Measurements from ENCODE around the gene MT1M. TPM values are rescaled to one million over a fixed set of nuclear protein-coding genes. Genes with fewer than 3 reads are reported as not detected.

Gene MT1M
- total and polyA plus RNA-seq, 2 experiments from 2014 or later, result 1.1 to 4.7 TPM

DNA sequence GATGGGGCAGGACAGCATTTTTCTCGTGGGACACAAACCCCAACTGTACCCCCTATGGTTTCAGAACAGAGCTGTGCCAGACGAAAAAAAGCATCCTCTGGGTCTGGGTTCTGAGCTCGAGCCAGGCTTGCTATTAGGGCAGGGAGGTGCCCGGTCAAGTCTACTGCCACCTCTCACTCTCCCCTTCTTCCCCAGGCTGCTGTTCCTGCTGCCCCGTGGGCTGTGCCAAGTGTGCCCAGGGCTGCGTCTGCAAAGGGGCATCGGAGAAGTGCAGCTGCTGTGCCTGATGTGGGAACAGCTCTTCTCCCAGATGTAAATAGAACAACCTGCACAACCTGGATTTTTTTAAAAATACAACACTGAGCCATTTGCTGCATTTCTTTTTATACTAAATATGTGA is 5.8 kb upstream of the MT1M start (continued):
- TF ChIP-seq, protein P1, sequence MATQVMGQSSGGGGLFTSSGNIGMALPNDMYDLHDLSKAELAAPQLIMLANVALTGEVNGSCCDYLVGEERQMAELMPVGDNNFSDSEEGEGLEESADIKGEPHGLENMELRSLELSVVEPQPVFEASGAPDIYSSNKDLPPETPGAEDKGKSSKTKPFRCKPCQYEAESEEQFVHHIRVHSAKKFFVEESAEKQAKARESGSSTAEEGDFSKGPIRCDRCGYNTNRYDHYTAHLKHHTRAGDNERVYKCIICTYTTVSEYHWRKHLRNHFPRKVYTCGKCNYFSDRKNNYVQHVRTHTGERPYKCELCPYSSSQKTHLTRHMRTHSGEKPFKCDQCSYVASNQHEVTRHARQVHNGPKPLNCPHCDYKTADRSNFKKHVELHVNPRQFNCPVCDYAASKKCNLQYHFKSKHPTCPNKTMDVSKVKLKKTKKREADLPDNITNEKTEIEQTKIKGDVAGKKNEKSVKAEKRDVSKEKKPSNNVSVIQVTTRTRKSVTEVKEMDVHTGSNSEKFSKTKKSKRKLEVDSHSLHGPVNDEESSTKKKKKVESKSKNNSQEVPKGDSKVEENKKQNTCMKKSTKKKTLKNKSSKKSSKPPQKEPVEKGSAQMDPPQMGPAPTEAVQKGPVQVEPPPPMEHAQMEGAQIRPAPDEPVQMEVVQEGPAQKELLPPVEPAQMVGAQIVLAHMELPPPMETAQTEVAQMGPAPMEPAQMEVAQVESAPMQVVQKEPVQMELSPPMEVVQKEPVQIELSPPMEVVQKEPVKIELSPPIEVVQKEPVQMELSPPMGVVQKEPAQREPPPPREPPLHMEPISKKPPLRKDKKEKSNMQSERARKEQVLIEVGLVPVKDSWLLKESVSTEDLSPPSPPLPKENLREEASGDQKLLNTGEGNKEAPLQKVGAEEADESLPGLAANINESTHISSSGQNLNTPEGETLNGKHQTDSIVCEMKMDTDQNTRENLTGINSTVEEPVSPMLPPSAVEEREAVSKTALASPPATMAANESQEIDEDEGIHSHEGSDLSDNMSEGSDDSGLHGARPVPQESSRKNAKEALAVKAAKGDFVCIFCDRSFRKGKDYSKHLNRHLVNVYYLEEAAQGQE (IDR thresholded peaks at IDR 0.05; ENCODE audit: unreplicated experiment), result no peak
- TF ChIP-seq EZH2 (IDR thresholded peaks at IDR 0.05; ENCODE audit: low read depth, unreplicated experiment), result no peak
- no peak for TF ChIP-seq EZH2phosphoT487 (IDR thresholded peaks at IDR 0.05; ENCODE audit: unreplicated experiment)
- TF ChIP-seq, protein P2, sequence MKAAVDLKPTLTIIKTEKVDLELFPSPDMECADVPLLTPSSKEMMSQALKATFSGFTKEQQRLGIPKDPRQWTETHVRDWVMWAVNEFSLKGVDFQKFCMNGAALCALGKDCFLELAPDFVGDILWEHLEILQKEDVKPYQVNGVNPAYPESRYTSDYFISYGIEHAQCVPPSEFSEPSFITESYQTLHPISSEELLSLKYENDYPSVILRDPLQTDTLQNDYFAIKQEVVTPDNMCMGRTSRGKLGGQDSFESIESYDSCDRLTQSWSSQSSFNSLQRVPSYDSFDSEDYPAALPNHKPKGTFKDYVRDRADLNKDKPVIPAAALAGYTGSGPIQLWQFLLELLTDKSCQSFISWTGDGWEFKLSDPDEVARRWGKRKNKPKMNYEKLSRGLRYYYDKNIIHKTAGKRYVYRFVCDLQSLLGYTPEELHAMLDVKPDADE (IDR thresholded peaks at IDR 0.05), result no peak
- no peak for TF ChIP-seq NANOG (IDR thresholded peaks at IDR 0.05; ENCODE audit: borderline replicate concordance)
- TF ChIP-seq ZNF331 (CRISPR knock-in tag; IDR thresholded peaks at IDR 0.05; ENCODE audit: low read depth), result no peak
- TF ChIP-seq, protein P3, sequence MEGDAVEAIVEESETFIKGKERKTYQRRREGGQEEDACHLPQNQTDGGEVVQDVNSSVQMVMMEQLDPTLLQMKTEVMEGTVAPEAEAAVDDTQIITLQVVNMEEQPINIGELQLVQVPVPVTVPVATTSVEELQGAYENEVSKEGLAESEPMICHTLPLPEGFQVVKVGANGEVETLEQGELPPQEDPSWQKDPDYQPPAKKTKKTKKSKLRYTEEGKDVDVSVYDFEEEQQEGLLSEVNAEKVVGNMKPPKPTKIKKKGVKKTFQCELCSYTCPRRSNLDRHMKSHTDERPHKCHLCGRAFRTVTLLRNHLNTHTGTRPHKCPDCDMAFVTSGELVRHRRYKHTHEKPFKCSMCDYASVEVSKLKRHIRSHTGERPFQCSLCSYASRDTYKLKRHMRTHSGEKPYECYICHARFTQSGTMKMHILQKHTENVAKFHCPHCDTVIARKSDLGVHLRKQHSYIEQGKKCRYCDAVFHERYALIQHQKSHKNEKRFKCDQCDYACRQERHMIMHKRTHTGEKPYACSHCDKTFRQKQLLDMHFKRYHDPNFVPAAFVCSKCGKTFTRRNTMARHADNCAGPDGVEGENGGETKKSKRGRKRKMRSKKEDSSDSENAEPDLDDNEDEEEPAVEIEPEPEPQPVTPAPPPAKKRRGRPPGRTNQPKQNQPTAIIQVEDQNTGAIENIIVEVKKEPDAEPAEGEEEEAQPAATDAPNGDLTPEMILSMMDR (conservative IDR thresholded peaks at IDR 0.05; ENCODE audit: low read depth in 2 of 2), result no peak

DNA sequence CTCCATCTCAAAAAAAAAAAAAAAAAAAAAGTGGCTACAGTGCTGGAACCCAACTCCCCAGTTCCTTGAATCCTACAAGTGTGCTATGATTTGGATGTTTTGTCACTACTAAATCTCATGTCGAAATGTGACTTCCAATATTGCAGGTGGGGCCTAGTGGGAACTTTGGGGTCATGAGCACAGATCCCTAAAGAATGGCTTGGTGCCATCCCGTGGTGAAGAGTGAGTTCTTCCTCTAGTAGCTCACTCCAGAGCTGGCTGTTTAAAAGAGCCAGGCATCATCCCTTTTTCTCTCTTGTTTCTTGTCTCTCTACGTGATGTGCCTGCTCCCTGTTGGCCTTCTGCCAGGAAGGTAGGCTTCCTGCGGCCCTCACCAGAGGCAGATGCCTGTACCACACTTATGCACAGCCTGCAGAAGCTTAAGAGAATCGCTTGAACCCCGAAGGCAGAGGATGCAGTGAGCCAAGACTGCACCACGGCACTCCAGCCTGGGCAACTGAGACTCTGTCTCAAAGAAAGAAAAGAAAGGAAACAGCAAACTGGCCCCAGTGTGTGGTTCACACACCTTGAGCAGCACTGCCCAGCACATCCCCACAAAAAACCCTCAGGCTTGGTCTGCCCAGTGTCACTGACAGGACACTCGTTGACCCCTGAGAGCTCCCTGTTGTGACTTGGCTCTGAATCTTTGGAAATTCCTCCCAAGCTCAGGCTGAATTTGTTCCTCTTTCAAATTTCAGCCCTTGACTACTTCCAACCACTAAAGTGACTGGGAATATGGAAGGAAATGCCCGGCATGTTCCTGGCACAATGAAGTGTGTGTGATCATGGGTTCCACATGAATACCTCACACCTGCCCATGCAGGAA is 3.7 kb upstream of the MT1M start:
- TF ChIP-seq, protein P3 (conservative IDR thresholded peaks at IDR 0.05; ENCODE audit: low read depth in 2 of 2), result peak in 1 of 2 experiments; percentile 27; a peak in 1 of 4 replicates
- TF ChIP-seq NANOG (IDR thresholded peaks at IDR 0.05; ENCODE audit: borderline replicate concordance), result no peak
- no peak overlapping the region for H3K4me3 Mint-ChIP-seq
- Histone ChIP-seq H2AFZ (no peak overlapping the region), H3K9me2 (ENCODE audit: insufficient read depth) (no peaks in the 10 kb centered on the region), H3K4me2 (no peak overlapping the region), H3K36me3 (ENCODE audit: insufficient read depth) (no peaks in the 10 kb centered on the region), H3K4me3 (no peak overlapping the region), H3K27me3 (ENCODE audit: insufficient read depth) (peaks cover 100% of the 10 kb centered on the region), H3K4me1 (ENCODE audit: insufficient read depth) (peaks cover 23% of the 10 kb centered on the region; the same call in 1 of the 2 replicates), H3K27ac (ENCODE audit: low read depth) (no peak overlapping the region), H4K20me1 (replicated peaks; ENCODE audit: insufficient read depth) (peaks cover 17% of the 10 kb centered on the region), H3F3A (replicated peaks; ENCODE audit: low read depth) (peaks cover 12% of the 10 kb centered on the region; the same call in 1 of the 2 replicates), H3K79me2 (replicated peaks; ENCODE audit: insufficient read depth) (no peaks in the 10 kb centered on the region)
- H3K27ac Mint-ChIP-seq, result no peak overlapping the region
- no peak for ATAC-seq
- peaks cover 23% of the 10 kb centered on the region for H3K4me1 Mint-ChIP-seq
- H3K9me3 Mint-ChIP-seq, result no peaks in the 10 kb centered on the region
- DNase-seq (ENCODE audit: low spot score), result no peak
- H3K27me3 Mint-ChIP-seq (ENCODE audit: insufficient read depth, low read depth, poor library complexity), result peaks cover 96% of the 10 kb centered on the region
- peaks cover 14% of the 10 kb centered on the region; the same call in 1 of the 3 replicates for H3K36me3 Mint-ChIP-seq (ENCODE audit: low read depth)

All from GM23338 (cell line).